Activated CD8-positive, alpha-beta T cell treated with anti-CD3 and anti-CD28 coated beads for 36 hours (primary cell): ENCODE results near the gene NDUFAF7. TPM values are rescaled to one million over a fixed set of nuclear protein-coding genes. Genes with fewer than 3 reads are reported as not detected.
A peak's percentile ranks its signal among the peaks of the same experiment; 100 is the strongest.
"Not testable (repeated sequence)": the region's sequence is repeated elsewhere in the genome, so short reads cannot be mapped to it uniquely, and the experiment has no call there.

ENCODE experiments used
- ATAC-seq: fragments of 200-7000 bp; cut with Tn5 transposase; one replicate; pipeline ENCODE4 v1.10.0; 2021; ENCODE audit warnings: mild to moderate bottlenecking, moderate library complexity
- CTCF ChIA-PET: fragments of 350-600 bp; sonication (Branson Sonifier 250); formaldehyde crosslinking; loops from one replicate; lab custom pipeline; 2021; ENCODE audit warnings: antibody characterized with exemption; lab: Charles Lee
- POLR2A ChIA-PET: fragments of 350-600 bp; sonication (Branson Sonifier 250); formaldehyde crosslinking; loops from one replicate; lab custom pipeline; 2021; ENCODE audit warnings: antibody characterized with exemption; lab: Charles Lee
- DNase-seq: peaks from one replicate; pipeline ENCODE4 v3.0.0-alpha.2; 2020
- H3K27ac Mint-ChIP-seq: one replicate; pipeline ENCODE4 v1.8.0; 2021; ENCODE audit warnings: mild to moderate bottlenecking, mixed read lengths
- H3K27me3 Mint-ChIP-seq: one replicate; pipeline ENCODE4 v1.8.0; 2021; ENCODE audit warnings: mixed read lengths
- H3K36me3 Mint-ChIP-seq: one replicate; pipeline ENCODE4 v1.8.0; 2021; ENCODE audit warnings: low read depth, mixed read lengths
- H3K4me1 Mint-ChIP-seq: one replicate; pipeline ENCODE4 v1.8.0; 2021; ENCODE audit warnings: low read depth, mixed read lengths
- H3K4me3 Mint-ChIP-seq: one replicate; pipeline ENCODE4 v1.8.0; 2021; ENCODE audit warnings: mild to moderate bottlenecking, moderate library complexity, mixed read lengths
- H3K9me3 Mint-ChIP-seq: one replicate; pipeline ENCODE4 v1.8.0; 2021; ENCODE audit warnings: mixed read lengths
- intact Hi-C: fragments of 100-400 bp; cut with micrococcal nuclease; formaldehyde crosslinking; loops from one replicate; pipeline ENCODE4 v1.10.0; 2022
- total RNA-seq, 2 experiments: library from RNA; stranded (reverse); gene quantifications; one replicate each; pipeline ENCODE4 v1.2.3, GENCODE V29; 2021
- TF ChIP-seq, protein P1 (sequence below): fragments of 200-600 bp; IDR thresholded peaks from one replicate; pipeline ENCODE4 v1.8.0; 2022; ENCODE audit warnings: antibody characterized with exemption, mild to moderate bottlenecking

The NDUFAF7 gene
- total RNA-seq, 2 experiments from 2014 or later: 18.4 to 22.5 TPM

DNA sequence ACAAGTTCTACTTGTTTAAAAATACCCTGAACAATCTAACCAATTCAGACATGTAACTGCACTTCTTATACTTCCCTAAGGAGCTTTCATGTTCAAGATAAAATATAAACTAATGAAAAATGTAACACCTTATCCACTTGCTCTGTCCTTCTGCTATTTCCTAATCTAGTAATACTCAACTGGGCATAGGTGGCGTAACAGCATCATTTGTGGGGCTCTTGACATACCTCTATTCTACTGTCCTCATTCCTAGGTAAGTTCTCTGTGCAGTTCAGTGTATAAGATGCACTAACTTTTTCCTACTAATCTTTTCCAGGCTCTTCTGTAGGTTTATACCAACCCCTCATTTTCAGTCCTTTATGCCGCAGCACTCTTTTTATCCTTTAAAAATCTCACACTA is 56.5 kb downstream of the NDUFAF7 start:
- H3K27me3 Mint-ChIP-seq: no peaks in the 10 kb centered on the region
- ATAC-seq (peak; percentile 56), DNase-seq (peak; percentile 44)
- H3K36me3 Mint-ChIP-seq: peaks cover 27% of the 10 kb centered on the region
- H3K4me1 Mint-ChIP-seq: no peaks in the 10 kb centered on the region
- intact Hi-C loops: no loop called here
- TF ChIP-seq, protein P1, sequence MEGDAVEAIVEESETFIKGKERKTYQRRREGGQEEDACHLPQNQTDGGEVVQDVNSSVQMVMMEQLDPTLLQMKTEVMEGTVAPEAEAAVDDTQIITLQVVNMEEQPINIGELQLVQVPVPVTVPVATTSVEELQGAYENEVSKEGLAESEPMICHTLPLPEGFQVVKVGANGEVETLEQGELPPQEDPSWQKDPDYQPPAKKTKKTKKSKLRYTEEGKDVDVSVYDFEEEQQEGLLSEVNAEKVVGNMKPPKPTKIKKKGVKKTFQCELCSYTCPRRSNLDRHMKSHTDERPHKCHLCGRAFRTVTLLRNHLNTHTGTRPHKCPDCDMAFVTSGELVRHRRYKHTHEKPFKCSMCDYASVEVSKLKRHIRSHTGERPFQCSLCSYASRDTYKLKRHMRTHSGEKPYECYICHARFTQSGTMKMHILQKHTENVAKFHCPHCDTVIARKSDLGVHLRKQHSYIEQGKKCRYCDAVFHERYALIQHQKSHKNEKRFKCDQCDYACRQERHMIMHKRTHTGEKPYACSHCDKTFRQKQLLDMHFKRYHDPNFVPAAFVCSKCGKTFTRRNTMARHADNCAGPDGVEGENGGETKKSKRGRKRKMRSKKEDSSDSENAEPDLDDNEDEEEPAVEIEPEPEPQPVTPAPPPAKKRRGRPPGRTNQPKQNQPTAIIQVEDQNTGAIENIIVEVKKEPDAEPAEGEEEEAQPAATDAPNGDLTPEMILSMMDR: peak; percentile 25
- ChIA-PET CTCF (interaction anchor here (1.1 to 1.4 kb wide), 3 partner anchors 11 to 590 kb away, joined by 3 to 6 read pairs (median 3); no protein-coding TSS in a partner anchor), POLR2A (no interaction called here)
- H3K9me3 Mint-ChIP-seq: no peaks in the 10 kb centered on the region
- no peak overlapping the region for H3K27ac Mint-ChIP-seq
- H3K4me3 Mint-ChIP-seq: no peak overlapping the region

DNA sequence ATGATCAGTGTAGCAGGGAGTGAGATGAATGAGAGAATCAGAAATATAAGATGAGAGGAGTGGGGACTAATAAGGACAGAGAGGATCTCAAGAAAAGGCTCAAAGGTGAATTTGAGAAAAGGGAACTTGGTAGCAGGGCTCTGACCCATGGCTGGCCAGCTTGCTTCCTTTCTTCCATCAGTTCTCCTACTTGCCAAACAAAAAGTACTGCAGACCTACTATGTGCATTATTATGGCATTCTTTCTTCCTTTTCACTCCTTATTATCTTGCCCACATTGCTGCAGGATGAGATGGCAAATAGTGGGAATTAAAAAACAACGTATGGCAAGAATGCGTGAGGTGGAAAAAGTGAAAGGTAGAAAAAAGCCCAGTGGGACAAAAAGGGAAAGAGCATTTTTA is 60.2 kb downstream of the NDUFAF7 start:
- Mint-ChIP-seq H3K36me3 (peaks cover 21% of the 10 kb centered on the region), H3K9me3 (no peaks in the 10 kb centered on the region), H3K27ac (no peak overlapping the region), H3K27me3 (no peaks in the 10 kb centered on the region), H3K4me3 (no peak overlapping the region), H3K4me1 (no peaks in the 10 kb centered on the region)
- CTCF ChIA-PET: interaction anchor here (0.8 to 1.0 kb wide), 2 partner anchors 104 to 123 kb away, joined by 3 read pairs; no protein-coding TSS in a partner anchor
- TF ChIP-seq, protein P1: no peak
- intact Hi-C loops: no loop called here
- ATAC-seq: no peak
- DNase-seq: no peak
- POLR2A ChIA-PET: no interaction called here

DNA sequence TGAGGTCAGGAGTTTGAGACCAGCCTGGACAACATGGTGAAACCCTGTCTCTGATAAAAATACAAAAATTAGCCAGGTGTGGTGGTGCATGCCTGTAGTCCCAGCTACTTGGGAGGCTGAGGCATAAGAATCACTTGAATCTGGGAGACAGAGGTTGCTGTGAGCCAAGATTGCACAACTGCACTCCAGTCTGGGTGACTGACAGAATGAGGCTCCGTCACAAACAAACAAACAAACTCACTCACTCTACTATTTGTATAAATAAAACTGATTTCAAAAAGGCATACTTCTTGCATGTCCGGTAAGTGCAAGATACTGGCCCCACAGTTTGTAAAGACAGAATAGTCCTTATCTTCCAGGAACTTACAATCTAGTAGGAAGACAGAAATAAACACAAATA is 63.4 kb downstream of the NDUFAF7 start:
- ATAC-seq, CTCF ChIA-PET, H3K27me3 Mint-ChIP-seq, H3K4me3 Mint-ChIP-seq, intact Hi-C loops, H3K9me3 Mint-ChIP-seq, POLR2A ChIA-PET, H3K27ac Mint-ChIP-seq, DNase-seq, H3K4me1 Mint-ChIP-seq: not testable (repeated sequence)
- peaks cover 17% of the 10 kb centered on the region for H3K36me3 Mint-ChIP-seq

DNA sequence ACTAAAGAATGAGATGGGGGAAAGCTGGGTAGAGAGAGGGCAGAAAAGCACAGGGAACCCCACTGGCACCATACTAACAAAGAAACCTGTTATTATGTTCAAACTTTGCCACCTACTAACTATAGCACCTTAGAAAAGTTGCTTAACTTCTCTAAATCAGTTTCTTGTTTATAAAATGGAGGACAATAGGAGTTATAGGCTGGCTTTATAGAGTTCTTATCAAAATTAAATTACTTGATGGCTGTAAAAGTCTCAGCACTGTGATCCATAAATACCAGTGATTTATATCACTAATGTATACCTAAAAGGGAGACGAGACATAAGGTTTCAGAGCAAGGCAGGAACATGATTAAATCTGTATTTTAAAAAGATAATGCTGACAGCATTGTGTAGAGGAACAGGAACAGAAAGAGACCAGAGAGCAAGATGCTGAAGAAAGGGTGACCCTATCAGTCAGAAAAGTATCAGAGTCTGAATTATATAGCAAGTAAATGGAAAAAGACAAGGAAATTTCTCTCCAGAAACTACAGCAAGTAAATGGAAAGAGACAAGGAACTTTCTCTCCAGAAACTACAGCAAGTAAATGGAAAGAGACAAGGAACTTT is 64.1 kb downstream of the NDUFAF7 start:
- ATAC-seq: no peak
- TF ChIP-seq, protein P1: no peak
- Mint-ChIP-seq H3K27ac (no peak overlapping the region), H3K4me1 (peaks cover 11% of the 10 kb centered on the region), H3K36me3 (peaks cover 21% of the 10 kb centered on the region), H3K4me3 (no peak overlapping the region), H3K9me3 (no peaks in the 10 kb centered on the region), H3K27me3 (no peaks in the 10 kb centered on the region)
- intact Hi-C loops: no loop called here
- DNase-seq: no peak
- ChIA-PET POLR2A (no interaction called here), CTCF (no interaction called here)

DNA sequence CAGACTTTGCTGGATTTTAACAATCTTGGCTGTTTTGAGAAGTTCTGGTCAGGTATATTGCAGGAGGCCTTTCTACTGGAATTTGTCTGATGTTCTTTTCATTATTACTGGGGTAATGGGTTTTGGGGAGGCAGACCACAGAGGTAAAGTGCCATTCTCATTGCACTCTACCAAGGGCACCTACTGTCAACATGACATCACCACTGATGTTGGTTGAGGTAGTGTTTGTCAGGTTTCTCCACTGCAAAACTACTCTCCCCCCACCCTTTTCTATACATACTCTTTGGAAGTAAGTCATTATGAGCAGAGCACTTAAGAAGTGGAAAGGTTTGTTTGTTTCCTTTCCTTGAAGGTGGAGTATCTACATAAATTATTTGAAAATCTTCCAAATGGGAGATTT is 66.2 kb downstream of the NDUFAF7 start:
- Mint-ChIP-seq H3K4me3 (no peak overlapping the region), H3K27me3 (no peaks in the 10 kb centered on the region), H3K9me3 (no peaks in the 10 kb centered on the region), H3K36me3 (peaks cover 11% of the 10 kb centered on the region), H3K4me1 (peaks cover 17% of the 10 kb centered on the region), H3K27ac (no peak overlapping the region)
- ChIA-PET POLR2A (interaction anchor here (0.6 kb wide), 1 partner anchor 108 kb away, joined by 3 read pairs; no protein-coding TSS in a partner anchor), CTCF (no interaction called here)
- intact Hi-C loops: no loop called here
- no peak for ATAC-seq
- DNase-seq: no peak
- TF ChIP-seq, protein P1: no peak

Other genes with a start within 250 kb of the NDUFAF7 start
- gene HEATR5B, start 147.3 kb upstream of the NDUFAF7 start, total RNA-seq: 10 to 100 TPM; 15.2 to 18.2 TPM
- gene GPATCH11, start 147.1 kb upstream of the NDUFAF7 start, total RNA-seq: 10 to 100 TPM in 1 of 2 experiments, 1 to 10 TPM in 1; 9.9 to 11.7 TPM
- 10 to 100 TPM; 43.1 to 49.3 TPM for gene EIF2AK2, start 74.7 kb upstream of the NDUFAF7 start, total RNA-seq
- not detected for gene SULT6B1, start 43.0 kb upstream of the NDUFAF7 start, total RNA-seq
- gene CEBPZOS, start 35.2 kb upstream of the NDUFAF7 start, total RNA-seq: 10 to 100 TPM; 43.7 to 48.4 TPM
- 10 to 100 TPM; 69.2 to 78.6 TPM for gene CEBPZ, start 62 bp upstream of the NDUFAF7 start, total RNA-seq
- 10 to 100 TPM; 23.8 to 25.6 TPM for gene PRKD3, start 93.2 kb downstream of the NDUFAF7 start, total RNA-seq
- gene QPCT, start 113.0 kb downstream of the NDUFAF7 start, total RNA-seq: under 1 TPM; 0.29 to 0.56 TPM